SK-N-SH treated with all-trans-retinoic acid at 6 μM for 48 hours (cell line): Measurements from ENCODE around the gene SLC39A3.

Experiments used
- CSRNP3 ChIP-seq: fragments of 250-450 bp; sonication (Bioruptor Pico); IDR thresholded peaks from 2 replicates; pipeline ENCODE4 v1.5.1; 2021; ENCODE audit warnings: mild to moderate bottlenecking, moderate library complexity
- GLIS3 ChIP-seq: fragments of 250-450 bp; sonication (Bioruptor Pico); IDR thresholded peaks from 2 replicates; pipeline ENCODE4 v1.5.0; 2020; ENCODE audit warnings: mild to moderate bottlenecking, moderate library complexity
- TCF4 ChIP-seq: fragments of 250-450 bp; sonication (Bioruptor Pico); IDR thresholded peaks from 2 replicates; pipeline ENCODE4 v1.8.0; 2021; ENCODE audit warnings: mild to moderate bottlenecking, moderate library complexity, borderline replicate concordance
- TSHZ2 ChIP-seq: fragments of 250-450 bp; sonication (Bioruptor Pico); IDR thresholded peaks from 2 replicates; pipeline ENCODE4 v1.5.0; 2020; ENCODE audit warnings: mild to moderate bottlenecking, moderate library complexity

- TF ChIP-seq TSHZ2 (CRISPR knock-in tag) = no peak
- TF ChIP-seq GLIS3 (CRISPR knock-in tag) = no peak
- no peak for TF ChIP-seq CSRNP3 (CRISPR knock-in tag)
- no peak for TF ChIP-seq TCF4 (CRISPR knock-in tag)
Observed at GRCh38 chr19:2734589-2735288, 5.1 kb downstream of the SLC39A3 start.
